ENCODE data around the gene LHPP.

LHPP gene

GRCh38 chr10:124500757-124501156 is 39.1 kb downstream of the LHPP start:
- no peak for DNase-seq

DNA sequence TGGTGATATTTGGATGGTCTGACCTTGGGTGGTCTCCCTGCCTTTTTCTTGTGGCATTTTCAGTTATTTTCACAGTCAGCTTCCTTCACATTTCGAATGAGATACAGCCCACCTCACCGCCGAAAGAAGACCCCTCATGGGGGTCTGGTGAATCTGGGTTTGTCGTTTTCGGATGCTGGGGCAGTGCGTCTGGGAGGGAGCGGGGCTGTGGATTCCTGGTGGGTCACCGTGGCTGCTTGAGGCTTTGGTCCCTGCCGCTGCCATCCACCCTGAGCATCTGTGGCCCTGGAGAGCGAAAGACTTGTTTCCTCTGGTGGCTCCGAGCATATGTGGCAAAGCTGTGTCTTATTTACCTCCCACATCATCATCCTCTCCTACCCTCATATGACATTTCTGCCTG is 43.1 kb downstream of the LHPP start:
- no peak for DNase-seq

- no peak for DNase-seq
These were observed 43.7 kb downstream of the LHPP start for GRCh38 chr10:124505279-124505678.

DNA sequence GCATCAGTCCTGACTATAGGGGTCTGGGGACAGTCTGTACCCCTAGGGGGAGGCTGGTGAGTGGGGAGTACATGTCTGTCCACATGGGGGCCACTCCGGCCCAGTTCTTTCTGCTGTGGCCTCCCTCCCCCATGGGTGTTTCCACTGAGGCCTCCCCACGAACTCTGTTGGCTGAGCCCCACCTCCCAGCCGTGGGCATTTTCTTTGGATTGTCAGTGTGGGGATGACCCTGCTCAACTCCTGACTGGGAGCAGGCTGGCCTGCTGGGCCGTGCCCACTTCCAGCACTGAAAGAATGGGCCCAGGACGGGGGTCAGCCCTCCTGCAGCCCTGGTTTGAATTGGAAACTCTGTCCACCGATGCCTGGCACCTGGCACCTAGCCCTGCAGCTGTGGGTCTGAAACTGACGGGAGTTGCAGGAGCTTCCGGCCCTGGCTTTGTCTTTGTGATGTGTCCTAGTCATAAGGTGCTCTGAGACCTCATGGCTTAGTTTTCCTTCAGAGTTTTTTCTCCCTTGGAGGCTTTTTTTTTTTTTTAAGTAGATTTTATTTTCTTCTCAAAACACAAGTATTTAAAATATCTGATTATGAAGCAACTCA is 46.5 kb downstream of the LHPP start:
- no peak for DNase-seq

GRCh38 chr10:124508907-124509454 is 47.4 kb downstream of the LHPP start:
- no peak for DNase-seq

DNA sequence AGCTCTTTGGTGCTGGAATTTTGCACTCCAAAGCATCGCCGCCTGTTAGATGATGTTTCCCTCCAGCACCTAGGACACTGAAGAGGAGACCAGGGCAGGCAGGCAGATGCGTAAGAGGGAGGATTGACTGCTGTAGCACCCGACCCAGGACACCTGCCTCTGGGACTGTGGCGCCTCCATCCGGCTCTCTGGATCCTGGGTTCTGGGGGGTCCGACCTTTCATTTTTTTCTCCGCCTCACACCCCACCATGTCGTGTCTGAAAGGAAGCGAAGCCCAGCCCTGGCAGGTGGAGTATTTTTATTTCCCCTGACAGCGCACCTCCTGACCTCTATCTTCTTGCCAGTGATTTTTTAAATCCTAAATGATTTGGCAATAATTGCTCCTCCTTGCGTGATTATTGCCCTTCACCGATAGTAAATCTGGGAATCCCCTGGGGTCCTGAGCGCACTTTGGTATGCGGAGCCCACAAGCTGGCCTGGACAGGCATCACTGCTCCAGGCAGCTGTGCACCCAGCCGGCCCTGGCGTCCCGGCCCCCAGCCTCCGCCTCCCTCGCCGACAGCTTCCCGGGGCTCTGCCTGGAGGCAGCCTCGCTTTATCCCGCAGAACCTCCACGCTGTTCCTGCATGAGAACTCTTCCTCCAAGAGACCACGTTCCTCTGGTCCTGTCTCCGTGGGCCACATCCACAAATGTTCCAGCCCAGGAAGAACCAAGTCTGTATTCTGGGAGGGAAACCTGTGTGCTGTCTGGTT is 48.4 kb downstream of the LHPP start:
- DNase-seq: no peak

- no peak for DNase-seq
These were observed 49.1 kb downstream of the LHPP start for GRCh38 chr10:124510759-124511158.

DNA sequence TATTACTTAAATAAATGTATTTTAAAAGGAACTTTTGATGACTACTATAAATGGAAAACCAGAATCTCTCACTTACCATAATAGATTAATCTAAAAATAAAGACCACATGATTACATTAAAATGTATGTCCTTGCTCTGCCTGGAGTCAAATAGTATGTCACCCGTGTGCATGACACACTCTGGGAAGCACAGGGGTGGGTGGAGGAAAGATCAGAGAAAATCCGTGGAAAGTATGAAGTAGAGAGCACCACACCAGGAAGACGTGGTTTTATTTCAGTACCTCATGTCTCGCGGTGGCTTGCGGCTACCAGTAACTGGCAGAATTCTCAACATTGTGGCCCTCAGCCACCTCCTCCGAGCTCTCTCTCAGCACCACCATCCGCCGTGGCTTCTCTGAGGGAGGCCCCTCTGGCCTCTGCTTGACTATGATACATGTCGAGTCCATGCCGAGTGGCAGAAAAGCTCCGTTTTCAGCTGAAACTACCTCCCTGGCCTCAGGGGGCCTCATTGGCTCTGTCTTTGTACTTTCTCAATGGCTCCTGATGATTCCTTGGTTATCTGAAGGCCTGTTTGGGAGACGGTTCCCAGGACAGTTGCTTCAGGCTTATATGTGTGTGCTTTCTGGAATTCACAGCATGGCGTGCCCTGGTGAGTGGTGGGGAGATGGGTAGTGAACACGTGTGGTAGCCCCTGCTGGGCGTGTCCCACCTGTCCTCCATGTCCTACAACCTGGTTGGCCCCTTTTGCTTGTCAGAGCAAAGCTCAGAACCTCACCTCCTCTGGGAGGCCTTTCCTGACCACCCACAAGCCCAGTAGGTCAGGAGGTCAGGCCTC is 49.8 kb downstream of the LHPP start:
- no peak for DNase-seq

GRCh38 chr10:124512040-124512428 is 50.4 kb downstream of the LHPP start:
- no peak for DNase-seq

DNA sequence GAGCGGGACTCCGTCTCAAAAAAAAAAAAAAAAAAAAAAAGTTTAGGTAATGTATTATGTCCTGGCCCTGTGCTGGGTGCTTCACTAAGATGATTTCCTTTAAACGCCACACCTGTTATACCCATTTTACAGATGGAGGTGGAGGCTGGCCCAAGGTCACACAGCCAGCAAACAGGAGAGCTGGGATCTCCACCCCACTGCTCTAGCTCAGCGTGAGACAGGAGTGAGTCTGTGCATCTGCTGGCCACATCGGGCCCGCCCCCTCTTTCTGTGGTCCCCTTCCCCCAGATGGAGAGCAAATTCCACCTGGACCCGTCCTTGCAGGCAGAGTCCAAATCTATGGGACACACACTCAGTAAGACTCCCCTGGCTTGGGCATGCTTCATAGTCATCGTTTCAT is 51.0 kb downstream of the LHPP start:
- DNase-seq: no peak

DNA sequence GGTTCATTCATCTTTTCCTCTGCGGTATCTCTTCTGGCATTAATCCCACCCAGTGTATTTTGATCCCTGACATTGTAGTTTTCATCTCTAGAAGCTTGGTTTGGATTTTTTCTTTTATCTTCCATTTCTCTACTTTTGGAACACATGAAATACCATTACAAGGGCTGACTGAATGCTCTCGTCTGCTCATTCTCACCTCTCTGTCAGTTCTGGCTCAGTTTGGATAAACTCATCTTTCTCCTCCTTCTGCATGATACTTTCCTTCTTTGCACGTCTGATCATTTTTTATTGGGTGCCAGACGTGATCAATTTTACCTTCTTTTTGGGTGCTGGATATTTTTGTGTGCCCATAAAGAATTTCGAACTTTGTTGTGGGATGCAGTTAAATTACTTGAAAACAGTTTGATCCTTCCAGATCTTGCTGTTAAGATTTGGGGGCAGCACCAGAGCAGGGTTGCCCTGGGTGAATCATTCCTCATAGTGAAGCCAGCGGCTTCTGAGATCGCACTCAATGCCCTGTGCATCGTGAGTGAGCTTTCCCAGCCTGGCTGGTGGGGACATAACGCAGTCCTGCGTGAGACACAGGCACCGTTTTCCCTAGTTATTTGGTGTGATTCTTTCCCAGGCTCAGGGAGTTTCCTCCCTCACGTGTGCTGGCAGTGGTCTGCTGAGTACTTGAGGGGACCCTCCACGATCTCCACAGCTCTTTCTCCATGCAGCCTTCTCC is 53.8 kb downstream of the LHPP start:
- DNase-seq: no peak

DNA sequence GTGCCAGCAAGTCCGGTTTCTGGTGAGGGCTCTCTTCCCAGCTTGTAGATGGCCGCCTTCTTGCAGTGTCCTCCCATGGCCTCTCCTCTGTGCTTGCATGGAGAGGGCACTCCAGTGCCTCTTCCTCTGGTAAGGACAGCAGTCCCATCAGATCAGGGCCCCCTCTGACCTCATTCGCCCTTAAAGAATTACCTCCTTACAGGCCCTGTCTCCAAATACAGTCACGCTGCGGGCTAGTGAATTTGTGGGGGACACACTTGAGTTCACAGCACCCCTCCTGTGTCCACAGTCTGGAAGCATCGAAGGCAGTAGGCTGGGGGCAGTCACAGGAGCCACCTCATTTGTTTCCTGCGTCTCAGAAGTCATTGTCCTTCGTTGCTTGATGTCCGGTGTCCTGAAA is 54.6 kb downstream of the LHPP start:
- DNase-seq: no peak

DNA sequence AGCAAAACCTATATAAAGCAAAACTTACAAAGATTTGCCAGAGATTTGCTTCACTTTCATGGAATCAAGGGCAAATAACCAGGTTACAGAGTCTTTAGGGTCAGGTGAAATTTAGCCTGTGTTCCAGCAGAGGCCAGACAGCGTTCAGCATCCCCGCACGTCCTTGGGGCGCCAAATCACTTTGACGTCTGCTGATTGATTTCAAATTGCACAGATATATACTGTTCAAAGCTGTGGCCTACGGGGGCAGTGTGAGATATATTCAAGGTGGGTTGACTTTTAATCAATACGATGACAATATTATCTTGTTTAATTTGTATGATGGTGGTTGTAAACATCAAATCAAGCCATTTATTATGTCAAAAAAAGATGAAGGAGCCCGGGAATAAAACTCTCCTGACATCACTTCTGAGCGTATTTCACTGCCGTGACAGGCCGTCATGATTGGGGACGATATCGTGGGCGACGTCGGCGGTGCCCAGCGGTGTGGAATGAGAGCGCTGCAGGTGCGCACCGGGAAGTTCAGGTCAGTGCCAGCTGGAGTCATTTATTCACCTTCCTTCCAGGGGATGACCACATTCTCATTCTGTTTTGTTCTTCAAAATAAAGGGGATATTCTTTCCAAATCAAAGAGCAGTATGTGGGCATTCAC is 55.2 kb downstream of the LHPP start:
- DNase-seq: no peak

DNA sequence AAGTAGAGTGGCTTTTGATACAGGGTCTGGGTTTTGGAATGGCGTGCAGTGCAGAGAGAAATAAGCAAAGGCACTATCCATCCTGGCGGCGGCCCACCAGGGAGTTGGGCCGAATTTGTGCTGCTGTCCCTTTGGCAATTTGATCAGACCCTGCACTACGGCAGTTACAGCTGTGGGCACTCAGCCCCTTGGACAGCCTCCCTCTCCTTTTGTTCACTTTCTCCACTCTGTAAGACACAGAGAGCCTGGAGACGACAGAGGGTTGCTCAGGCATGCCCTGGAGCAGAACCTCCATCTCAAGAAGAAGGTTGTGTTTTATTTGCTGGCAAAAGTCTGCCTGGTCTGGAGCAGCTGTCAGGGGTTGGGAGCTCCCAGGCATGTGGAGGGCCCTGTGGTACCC is 55.8 kb downstream of the LHPP start:
- no peak for DNase-seq

DNA sequence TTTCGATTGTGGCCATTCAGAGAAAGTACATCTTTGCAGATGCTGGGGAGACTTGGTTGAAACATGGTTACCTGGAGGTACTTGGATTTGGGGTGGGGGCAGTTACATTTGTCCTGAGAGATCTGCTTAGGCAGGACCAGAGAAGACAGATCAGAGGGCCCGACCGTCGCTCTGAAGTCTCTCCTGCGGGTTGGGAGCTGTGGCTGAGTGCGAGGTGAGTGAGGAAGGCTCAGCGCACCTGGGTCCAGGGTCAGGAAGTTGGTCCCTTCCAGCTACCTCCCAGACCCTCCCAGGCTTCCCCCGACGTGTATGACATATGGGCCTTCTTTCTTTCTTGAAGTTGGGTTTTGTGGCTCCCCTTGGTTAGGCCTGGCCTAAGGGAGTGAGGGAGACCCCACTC is 56.3 kb downstream of the LHPP start:
- DNase-seq: no peak

DNA sequence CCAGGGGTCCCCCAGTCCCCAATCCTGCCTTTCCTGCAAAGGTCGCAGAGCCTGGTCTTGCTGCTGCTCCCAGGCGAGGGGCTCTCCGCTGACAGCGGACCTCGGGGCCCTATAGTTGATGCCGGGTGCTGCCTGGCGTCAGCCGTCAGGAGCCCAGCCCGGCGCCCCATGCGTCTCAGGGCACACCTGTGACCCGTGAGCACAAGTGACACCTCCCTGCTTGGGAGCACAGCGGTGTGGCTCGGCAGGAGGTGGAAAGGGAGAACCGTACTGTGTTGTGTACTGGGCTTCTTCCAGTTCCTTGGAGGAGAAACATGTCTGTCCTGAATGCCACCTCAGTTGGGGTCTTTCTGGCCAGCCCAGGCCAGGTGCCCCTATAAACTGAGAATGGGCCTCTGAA is 56.7 kb downstream of the LHPP start:
- no peak for DNase-seq

DNA sequence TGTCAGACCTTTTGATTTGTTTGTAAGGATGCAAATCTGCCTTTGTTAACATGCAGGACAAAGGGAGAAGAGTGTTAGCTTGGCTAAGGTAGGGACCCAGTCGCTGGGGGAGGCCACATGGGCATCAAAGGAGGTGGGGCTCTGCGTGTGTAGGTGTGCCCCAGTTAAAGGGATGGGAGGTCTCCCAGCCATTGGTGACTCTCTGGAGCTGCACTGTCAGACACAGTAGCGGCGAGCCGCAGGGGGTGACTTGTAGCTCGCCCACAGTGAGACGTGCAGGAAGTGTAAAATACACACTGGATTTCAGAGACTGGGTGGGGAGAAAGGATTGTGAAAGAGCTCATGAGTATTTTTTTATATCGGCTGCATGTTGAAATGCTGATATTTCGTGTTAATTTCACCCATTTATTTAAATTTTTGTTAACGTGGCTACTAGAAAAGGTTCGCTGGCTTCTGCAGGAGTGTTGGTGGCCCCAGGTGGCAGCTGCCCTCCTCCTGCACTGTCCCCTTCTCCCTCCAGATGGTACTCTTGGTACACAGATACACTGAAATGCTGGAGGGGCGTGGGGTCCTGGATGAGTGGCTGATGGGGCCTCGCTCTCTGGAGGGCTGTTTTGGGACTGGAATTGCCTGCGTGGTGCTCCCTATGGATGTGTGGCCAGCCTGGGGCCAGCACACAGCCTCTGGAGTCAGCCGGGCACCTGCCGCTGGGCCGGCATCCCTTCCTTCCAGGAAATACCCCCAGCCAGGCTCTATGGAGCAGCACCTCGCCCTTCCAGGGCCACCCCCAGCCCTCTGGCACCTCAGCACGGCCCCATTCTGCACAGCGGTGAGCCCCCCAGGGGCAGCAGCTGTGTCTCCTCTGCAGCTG is 59.2 kb downstream of the LHPP start:
- DNase-seq: no peak

GRCh38 chr10:124521429-124521871 is 59.8 kb downstream of the LHPP start:
- DNase-seq: no peak

DNA sequence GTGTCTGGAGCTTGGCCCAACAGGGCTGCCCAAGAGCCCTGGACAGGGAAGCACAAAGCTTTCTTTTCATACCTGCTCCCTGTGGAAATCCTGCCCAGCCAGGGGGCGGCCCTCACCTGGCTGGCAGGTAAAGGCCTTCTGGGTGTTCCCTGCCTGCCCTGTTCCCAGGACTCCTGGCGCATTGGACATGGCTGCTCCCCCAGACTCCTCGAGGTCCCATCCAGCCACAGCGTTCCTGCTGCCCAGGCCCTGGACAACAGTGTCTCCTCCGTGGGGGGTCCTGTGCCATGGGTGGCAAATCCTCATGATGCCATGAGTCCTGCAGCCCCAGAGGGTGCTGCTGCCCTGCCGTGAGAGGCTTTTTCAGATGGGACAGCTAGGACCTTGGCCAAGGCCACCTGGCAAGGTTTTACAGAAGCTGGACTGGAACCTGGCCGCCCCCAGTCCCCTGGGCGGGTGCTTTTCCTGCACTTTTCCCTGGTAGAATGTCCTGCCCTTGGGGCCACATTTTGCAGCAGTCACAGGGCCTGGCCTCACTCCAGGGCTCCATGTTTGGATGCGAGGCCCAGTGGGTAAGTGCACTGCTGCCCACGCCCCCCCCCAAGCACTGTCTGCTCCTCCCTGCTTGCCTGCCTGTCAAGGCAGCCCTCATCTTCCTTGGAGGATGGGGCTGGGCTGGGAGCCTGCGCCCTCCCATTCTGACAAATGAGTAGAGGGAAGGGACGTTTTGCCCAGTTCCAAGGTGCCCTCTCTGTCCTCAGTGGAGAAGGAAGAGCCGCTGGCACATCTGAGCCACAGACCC is 60.7 kb downstream of the LHPP start:
- no peak for DNase-seq
